HG03045 (cell line): ENCODE results near the gene RPL7A.
"Not testable (repeated sequence)": the region's sequence is repeated elsewhere in the genome, so short reads cannot be mapped to it uniquely, and the experiment has no call there.

ENCODE experiments used
- ATAC-seq: cut with Tn5 transposase; IDR thresholded peaks from one replicate; pipeline ENCODE4 v1.9.1; 2021; ENCODE audit warnings: mild to moderate bottlenecking, moderate library complexity; ENCODE audit not compliant: unreplicated experiment

RPL7A gene

DNA sequence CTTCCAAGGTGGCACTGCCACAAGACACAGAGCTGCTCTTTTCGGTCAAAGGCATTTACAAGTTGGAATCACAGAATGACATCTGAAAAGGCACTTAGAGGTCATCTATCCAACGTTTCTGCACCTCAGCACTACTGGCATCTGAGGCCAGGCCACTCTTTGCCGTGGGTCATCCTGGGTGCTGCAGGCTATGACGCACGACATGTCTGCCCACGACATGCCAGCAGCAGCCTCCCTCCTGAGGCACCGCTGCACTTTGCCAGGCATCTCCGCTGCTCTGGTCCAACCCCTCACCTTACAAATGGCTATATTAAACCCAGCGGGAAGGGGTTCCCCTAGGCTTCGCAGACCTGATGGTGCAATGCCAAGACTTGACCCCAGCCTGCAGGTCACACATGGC is 19.8 kb downstream of the RPL7A start:
- no peak for ATAC-seq

DNA sequence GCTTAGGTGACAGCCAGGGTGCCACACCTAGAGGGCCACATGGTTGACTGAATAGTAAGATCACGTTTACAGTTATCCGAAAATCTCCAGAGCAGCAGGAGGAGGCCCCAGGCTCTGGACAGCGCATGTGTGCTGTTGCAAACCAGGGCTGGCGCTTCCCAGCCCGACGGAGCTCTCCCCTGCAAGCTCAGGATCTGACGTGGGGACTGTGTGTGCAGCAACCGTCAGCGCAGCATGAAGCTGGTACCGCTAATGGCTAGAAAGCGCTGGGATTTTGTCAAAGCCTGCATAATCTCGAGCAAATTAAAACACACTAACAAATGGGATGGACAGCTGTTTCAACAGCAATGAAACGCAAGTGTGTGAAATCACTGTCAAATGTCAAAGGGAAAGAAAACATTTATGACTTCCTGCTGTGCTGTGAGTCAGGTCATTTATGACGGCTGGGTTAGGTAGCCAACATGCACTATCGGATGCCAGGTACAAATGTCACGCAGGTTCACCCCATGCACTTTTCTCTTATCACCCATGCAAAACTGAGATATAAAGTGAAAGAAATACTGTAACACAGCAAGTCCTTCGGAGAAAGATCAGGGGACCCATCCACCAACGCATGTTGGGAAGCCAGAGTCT is 20.3 kb downstream of the RPL7A start:
- ATAC-seq, result no peak

DNA sequence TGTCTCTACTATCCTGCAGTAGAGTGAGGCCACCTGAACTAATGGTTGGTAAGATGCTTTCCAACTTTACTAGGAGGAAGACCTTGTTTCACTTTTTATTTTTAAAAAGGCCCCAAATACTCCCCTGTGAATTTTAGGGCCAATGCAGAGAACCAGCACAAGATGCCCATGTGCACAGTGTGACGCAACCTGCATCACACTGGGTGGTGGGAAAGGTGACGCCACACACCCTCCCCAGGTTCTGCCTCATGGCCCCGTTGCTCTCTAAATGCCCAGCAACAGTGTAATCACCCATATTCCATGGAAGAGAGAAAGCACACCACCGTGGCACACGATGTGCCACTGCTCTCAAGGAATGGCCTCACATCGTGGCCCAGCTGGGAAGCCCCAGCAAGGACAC is 21.4 kb downstream of the RPL7A start:
- ATAC-seq, result no peak

DNA sequence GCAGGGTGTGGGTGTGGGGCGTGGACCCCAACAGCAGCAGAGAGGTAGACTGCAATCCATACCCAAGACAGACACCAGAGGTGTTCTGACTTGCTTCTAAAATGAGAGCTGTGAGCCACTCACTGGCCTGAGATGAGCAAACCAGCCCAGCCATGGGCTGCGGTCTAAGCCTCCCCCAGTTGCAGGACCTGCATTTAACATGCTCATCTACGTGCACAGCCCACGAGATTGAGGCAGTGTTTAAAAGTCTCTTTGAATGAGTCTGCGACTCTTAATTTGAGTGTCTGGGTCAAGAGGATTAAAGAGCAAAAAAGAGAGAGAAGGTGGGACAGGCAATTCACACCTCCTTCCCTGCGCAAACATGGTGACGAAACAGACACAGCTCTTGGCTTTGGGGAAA is 21.9 kb downstream of the RPL7A start:
- no peak for ATAC-seq

DNA sequence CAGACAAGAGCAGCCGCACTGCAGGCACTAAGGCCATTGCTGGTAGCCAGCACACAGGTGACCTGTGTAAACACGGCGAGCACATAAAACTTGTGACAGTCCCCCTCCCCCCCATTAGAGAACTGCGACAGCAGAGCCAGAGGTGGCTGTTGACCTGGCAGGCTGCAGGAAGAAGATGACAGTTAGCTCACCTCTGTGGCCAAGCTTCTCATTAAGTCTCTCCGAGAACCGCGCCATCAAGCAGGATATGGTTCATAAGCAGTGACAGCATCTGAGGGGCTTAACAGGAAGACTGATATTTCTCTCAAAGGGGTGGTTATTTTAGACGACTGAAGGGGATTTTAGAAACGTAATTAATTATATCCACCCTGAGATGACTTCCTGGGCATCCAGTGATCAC is 22.7 kb downstream of the RPL7A start:
- ATAC-seq, result no peak

DNA sequence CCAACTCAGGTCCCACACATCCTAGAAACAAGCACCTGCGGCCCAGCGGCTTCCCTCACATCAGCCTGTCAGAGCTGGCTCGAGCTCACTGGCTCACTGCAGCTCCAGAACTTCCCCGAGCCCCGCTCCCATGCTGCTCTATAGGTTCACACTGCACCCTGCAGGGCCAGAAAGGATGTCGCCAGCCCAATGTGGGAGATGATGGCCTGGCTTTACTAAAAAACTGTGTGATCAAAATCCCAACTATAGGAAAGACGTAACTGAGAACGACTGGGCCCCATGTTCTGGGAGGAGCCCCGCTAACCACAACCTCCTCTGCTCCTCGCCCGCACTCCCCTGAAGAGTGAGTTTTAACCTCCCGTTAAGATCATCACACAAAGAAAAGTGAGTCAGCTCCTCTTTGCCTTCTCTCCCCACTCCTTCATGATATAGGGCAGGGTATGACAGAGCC is 23.3 kb downstream of the RPL7A start:
- ATAC-seq, result no peak

DNA sequence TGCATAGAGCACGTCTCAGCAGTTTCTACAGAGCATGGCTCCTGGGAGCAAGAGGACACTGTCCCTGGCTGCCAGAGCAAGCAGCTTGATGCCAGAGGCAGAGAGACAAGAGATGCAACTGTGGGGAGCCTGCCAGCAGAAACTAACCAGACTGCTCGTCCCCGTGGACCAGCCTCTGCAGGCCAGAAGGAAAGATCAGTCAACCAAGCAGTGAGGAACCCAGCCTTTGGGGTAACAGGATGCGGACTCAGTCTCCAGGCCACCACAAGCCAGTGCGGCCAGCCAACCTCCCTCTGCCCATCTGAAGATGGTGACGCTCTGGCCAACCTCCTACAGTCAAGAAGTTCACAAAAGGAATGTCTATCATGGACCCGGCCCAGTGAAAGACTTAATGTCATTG is 24.1 kb downstream of the RPL7A start:
- ATAC-seq, result no peak

DNA sequence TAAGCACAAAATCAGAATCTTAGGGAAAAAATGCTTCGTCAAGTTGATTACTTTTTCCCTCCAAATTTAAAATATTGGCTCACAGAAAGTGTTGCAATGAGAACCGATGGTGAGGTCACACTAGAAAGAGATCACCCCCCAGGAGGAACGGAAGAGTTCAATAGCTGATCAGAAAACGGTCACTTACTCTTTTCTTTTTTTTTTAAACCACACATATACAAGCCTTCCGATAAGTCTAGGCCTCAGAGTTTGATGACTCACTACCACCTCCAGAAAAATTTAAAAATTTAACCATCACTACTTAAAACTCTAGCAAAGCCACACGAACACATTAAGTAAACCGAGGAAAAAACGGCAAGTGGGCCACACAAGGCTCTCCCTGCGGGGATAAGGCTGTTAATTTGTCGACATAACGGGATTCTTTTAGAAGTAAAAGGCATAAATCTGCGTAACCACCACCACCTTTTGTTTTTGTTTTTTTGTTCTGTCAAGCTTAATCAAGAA is 26.6 kb downstream of the RPL7A start:
- ATAC-seq, result no peak

DNA sequence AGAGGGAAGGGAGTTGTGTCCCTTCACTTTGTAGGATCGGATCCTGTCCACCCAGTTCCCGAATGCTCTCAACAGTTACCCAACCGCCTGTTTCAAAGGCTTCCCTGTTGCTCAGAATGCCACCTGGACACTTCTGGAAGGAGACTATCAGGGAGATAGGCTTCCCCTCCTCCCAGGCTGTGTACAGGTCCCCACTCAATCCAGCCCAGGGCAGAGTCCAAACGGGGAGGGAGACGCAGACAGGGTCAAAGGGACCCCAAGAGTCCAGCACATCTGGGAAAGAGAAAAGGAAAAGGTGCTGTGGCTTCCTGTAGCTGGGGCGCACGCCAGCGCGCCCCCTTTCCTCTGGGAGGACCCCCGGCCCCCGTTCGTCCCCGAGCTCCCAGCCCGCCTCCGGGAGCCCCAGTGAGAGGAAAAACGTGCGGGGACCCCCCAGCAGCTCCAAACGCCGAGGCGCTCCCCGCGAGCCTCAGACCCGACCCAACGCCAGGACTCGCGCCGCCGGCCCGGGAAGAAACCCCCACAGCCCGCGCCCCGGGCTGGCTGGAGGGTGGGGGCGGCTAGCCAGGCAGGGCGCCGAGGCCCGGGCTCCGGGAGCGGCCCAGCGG is 27.2 kb downstream of the RPL7A start:
- ATAC-seq, result peak; percentile 15

DNA sequence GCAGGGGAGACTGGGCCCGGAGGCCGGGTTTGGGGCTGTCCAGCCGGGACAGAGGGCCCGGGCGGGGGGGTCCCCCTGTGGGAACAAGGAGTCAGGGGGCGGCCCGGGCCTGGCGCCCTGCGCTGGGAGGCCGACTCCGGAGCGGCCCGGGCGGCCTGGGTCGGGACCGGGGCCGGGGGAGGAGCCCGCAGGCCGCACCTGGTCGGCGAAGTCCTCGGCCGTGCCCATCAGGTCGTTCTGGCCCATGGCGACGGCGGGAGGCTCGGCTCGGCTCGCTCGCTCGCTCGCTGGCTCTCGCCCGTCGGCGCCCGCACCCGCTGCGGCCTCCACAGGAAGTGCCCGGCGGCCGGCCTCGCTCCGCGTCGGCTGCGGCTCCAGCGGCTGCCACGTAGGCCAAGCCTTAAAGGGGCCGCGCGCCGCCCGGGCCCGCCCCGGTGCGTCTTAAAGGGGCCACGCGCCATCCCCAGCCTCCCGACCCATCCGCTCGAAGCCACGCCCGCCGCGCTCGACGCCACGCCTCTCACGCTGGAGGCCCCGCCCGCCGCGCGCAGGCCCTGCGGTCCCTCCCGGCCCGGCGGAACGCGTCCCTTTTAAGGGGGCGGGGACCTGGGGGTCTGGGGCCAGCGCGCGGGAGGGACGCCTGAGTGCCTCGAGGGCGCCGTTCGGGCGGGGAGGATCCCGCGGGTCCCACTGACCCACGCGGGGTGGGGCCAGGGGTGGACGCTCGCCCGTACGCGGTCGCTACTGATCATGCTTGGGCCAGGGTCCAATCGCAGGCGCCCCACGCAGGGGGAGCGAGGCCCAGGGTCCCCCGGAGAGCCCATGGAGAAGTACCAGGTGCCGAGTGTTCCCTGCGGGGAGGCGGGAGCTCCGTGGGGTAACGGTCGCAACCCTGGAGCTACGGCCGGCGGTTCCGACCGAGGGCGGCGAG is 28.0 kb downstream of the RPL7A start, which contains the start of the genes STKLD1 and SURF4:
Gene STKLD1, plus strand, starts transcription at position 643 of the 931 bp plus-strand sequence. Its CDS starts 108 bp downstream, at position 751.
Gene SURF4, minus strand, starts transcription at position 337 of the 931 bp plus-strand sequence. Its CDS starts 91 bp downstream, at position 246.
- peak; percentile 87 for ATAC-seq

DNA sequence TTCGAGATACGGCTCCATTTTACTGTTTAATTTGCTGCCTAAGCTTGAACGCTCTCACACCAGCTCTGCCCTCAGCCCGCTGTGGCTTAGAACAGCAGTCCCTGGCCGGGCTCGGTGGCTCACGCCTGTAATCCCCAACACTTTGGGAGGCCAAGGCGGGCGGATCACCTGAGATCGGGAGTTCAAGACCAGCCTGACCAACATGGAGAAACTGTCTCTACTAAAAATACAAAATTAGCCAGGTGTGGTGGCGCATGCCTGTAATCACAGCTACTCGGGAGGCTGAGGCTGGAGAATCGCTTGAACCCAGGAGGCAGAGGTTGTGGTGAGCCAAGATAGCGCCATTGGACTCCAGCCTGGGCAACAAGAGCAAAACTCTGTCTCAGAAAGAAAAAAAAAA is 29.3 kb downstream of the RPL7A start:
- not testable (repeated sequence) for ATAC-seq

DNA sequence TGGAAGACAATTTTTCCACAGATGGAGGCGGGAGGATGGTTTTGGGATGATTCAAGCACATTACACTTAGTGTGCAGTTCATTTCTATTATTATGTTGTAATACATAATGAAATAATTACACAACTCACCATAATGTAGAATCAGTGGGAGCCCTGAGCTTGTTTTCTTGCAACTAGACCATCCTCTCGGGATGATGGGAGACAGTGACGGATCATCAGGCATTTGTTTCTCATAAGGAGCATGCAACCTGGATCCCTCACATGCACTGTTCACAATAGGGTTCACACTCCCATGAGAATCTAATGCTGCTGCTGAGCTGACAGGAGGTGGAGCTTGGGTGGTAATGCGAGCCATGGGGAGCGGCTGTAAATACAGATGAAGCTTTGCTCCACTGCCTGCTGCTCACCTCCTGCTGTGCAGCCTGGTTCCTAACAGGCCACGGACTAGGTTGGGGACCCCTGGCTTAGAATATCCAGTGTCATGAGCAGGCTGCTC is 29.8 kb downstream of the RPL7A start:
- ATAC-seq, result no peak

DNA sequence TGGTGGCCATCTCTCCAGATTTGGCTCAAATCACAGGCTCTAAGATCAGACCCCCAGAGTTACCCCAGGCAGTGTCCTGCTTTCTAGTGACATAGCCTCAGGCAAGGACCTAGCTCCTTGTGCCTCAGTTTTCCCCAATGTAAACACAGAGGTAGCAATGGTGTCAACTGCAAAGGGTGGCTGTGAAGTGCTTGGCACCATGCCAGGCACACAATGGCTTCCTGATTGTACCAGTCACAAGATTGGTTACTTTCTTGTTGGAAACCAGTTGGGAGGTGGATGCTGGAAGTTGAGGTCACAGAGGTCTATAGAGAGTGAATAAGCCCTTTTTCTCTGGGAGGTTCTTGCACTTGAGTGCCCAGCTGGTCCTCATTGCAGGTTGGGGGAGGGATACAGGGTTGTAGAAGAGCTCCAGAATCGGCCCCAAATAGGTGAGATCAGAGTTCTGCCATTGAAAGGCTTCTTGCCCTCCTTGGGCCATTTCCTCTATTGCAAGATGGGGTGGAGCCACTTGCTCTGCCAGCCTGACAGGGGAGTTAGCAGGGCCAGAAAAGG is 30.5 kb downstream of the RPL7A start:
- ATAC-seq, result no peak

DNA sequence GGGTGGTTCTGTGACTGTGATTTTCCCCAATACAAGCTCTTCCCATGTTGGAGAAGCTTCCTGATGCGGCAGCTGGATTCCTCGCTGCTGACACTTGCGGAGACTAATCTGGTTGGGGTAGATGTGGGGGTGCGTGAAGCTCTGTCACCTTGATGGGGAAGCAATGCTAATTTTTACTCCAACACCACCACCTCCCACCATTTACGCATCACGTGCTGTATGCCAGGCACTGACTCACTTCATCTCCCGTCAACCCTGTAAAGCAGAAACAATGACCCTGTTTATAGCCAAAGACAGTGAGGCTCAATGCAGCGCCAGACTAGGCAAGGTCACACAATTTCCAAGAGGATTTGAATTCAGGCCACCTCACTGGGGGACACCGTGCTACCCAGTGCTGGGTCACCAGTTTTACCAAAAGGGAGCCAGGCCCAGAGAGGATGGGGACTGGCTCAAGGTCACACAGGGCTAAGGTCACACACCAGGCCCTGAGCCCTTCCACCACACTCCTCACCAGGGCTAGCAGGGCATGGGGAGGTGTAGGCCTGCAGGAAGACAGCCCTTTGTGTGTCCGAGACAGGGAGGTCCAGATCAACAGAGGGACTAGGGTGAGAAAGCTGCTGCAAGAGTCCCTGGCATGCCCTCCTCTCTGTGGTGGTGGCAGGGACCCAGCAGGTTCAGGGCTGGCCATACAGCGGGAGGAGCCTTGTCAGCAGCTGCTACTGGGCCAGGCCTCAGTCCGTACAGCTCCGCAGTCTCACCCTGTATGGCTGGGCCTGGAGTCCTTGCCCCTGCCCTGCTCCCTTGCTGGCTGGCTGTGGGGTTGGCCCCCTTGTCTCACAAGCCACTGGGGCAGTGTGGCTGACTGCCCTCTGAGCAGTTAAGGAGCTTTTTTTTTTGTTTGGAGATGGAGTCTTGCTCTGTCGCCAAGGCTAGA is 31.4 kb downstream of the RPL7A start:
- no peak for ATAC-seq

DNA sequence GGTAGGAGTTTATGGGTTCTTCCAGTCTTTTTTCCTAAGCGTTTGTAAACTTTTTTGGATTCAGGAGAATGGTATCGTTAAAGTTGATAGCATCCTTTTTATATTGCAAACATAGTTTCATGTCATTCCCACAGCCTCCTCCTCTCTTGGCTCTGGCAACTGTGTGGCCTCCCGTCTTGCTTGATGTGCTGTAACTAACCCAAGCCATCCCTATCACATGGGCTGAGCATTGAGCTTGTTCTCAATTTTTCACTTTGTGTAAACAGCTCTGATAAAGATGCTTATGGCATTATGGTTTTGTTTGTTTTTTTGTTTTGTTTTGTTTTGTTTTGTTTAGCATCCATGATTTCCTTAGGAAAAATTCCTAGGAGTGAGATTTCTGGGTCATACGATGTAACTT is 32.7 kb downstream of the RPL7A start:
- no peak for ATAC-seq

DNA sequence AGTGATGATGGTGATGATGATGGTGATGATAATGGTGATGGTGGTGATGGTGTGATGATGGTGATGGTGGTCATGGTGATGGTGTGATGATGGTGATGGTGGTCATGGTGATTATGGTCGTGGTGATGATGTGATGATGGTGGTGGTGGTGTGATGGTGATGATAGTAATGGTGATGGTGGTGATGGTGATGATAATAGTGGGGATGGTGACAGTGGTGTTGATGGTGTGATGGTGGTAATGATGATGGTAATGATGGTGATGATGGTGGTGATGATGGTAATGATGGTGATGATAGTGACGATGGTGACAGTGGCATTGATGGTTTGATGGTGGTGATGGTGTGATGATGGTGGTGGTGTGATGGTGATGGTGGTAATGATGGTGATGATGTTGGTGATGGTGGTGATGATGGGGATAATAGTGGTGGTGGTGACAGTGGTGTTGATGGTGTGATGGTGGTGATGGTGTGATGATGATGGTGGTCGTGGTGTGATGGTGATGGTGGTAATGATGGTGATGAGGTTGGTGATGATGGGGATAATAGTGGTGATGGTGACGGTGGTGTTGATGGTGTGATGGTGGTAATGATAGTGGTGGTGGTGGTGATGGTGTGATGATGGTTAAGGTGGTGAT is 34.6 kb downstream of the RPL7A start:
- ATAC-seq, result no peak

DNA sequence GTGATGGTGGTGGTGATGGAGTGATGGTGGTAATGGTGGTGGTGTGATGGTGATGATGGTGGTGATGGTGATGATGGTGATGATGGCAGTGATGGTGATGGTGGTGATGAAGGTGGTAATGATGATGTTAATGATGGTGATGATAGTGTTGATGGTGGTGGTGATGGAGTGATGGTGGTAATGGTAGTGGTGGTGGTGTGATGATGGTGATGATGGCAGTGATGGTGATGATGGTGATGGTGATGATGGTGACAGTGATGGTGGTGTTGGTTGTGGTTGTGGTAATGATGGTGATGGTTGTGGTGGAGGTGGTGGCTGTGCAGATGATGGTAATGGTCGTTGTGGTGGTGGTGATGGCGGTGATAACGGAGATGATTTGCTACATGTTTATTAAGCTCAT is 35.4 kb downstream of the RPL7A start:
- ATAC-seq, result no peak

DNA sequence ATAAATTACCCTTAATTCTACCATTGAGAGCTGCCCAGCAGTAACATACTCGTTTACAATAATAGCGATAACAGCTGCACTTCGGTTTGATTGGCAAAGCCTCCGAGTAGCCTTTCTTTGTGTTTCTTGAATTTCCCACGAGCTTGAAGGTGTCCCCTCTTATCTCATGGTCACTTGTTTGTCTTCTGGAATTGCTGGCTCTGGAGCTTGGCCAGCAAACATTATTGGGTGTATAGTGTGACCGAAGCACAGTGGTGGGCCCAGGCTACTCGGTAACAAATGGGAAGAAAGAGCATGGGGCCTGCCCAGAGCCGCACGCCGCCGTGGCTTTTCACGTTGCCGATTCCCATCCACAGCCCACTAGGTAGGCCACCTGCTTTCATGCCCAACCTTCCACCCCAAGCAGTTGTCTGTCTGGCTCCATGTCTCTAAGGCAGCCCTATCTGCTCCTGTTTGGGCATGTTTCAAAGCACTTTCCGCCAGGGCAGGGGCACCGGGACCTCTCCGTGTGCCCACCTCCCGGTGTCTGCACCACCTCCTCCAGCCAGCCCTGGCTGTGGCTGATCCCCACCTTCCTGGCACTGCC is 36.8 kb downstream of the RPL7A start:
- ATAC-seq, result no peak

DNA sequence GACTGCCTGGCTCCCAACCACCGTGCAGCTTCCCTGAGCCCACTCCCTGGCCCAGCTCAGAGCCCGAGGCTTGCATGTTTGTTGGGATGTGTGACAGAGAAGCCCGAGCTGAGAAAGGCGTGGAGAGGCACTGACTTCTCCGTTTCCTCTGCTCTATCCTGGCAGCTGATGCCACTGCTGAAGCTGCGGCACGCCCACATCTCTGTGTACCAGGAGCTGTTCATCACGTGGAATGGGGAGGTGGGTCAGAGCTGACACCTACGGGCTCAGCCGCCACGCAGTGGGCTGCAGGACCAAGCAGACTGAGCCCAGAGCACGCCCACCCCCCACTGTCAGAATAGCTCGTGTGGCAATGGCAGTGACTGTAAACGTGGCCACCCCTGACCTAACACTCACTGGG is 37.4 kb downstream of the RPL7A start:
- ATAC-seq, result no peak
